IMR-90 (cell line): ENCODE data around the gene DSG3. TPM values are rescaled to one million over a fixed set of nuclear protein-coding genes. Genes with fewer than 3 reads are reported as not detected.

ENCODE experiments used
- ATAC-seq: fragments of 200-7000 bp; cut with Tn5 transposase; 2 replicates; pipeline ENCODE4 v1.9.1; 2020; ENCODE audit warnings: low read depth, mild to moderate bottlenecking, moderate library complexity
- BruUV-seq: library from RNA; stranded (reverse); fragments of 400-500 nt; replicated peaks from 2 replicates; lab custom pipeline; 2021; lab: Mats Ljungman, UMichigan
- CTCF ChIA-PET: fragments of 300-600 bp; formaldehyde crosslinking; extraction: SDS; loops from one replicate; lab custom pipeline; 2021; ENCODE audit warnings: antibody characterized with exemption; lab: Yijun Ruan, JAX
- POLR2A ChIA-PET: fragments of 300-600 bp; sonication (Branson Sonifier 250); formaldehyde crosslinking; loops from one replicate; lab custom pipeline; 2022; ENCODE audit warnings: antibody characterized with exemption; ENCODE audit not compliant: unreplicated experiment; lab: Charles Lee
- DNase-seq: peaks from one replicate; pipeline ENCODE4 v3.0.0; 2013
- H2AFZ ChIP-seq: replicated peaks from 2 replicates; pipeline ENCODE3; 2013; ENCODE audit warnings: low read length, mild to moderate bottlenecking; ENCODE audit not compliant: poor library complexity
- H2AK5ac ChIP-seq: 2 replicates; pipeline ENCODE4 v1.6.1; 2013; ENCODE audit warnings: low read depth, low read length, inconsistent platforms
- H2AK9ac ChIP-seq: replicated peaks from 2 replicates; pipeline ENCODE3; 2013; ENCODE audit warnings: mild to moderate bottlenecking, low read depth, low read length, moderate library complexity; ENCODE audit not compliant: poor library complexity
- H2BK120ac ChIP-seq: 2 replicates; pipeline ENCODE4 v1.6.1; 2013; ENCODE audit warnings: low read depth, low read length, inconsistent platforms
- H2BK15ac ChIP-seq: 3 replicates; pipeline ENCODE4 v1.6.1; 2013; ENCODE audit warnings: low read depth, low read length, inconsistent platforms
- H2BK20ac ChIP-seq: 2 replicates; pipeline ENCODE4 v1.6.1; 2013; ENCODE audit warnings: low read depth, mild to moderate bottlenecking, inconsistent platforms, low read length, moderate library complexity
- H2BK5ac ChIP-seq: 2 replicates; pipeline ENCODE4 v1.6.1; 2013; ENCODE audit warnings: mild to moderate bottlenecking, low read depth, low read length, inconsistent platforms; ENCODE audit not compliant: poor library complexity, severe bottlenecking
- H3K14ac ChIP-seq: replicated peaks from 2 replicates; pipeline ENCODE4 v1.6.1; 2013; ENCODE audit warnings: low read depth, low read length, inconsistent platforms
- H3K18ac ChIP-seq: 2 replicates; pipeline ENCODE4 v1.6.1; 2013; ENCODE audit warnings: low read depth, low read length, control low read depth
- H3K23ac ChIP-seq: 2 replicates; pipeline ENCODE4 v1.6.1; 2013; ENCODE audit warnings: low read depth, low read length, inconsistent platforms
- H3K27ac ChIP-seq: 2 replicates; pipeline ENCODE4 v1.5.1; 2013; ENCODE audit warnings: mild to moderate bottlenecking, control low read depth, low read length; ENCODE audit not compliant: insufficient read depth
- H3K27me3 ChIP-seq: 2 replicates; pipeline ENCODE4 v1.6.1; 2013; ENCODE audit warnings: low read length; ENCODE audit not compliant: control insufficient read depth, insufficient read depth
- H3K36me3 ChIP-seq: 2 replicates; pipeline ENCODE4 v1.6.1; 2013; ENCODE audit warnings: low read length, mixed read lengths; ENCODE audit not compliant: control insufficient read depth, insufficient read depth
- H3K4ac ChIP-seq: 2 replicates; pipeline ENCODE4 v1.6.1; 2013; ENCODE audit warnings: low read depth, low read length, inconsistent platforms
- H3K4me1 ChIP-seq: 2 replicates; pipeline ENCODE4 v1.6.1; 2013; ENCODE audit warnings: low read length, mixed read lengths; ENCODE audit not compliant: control insufficient read depth, insufficient read depth
- H3K4me2 ChIP-seq: 2 replicates; pipeline ENCODE4 v1.6.1; 2013; ENCODE audit warnings: low read depth, mild to moderate bottlenecking, control low read depth, low read length, moderate library complexity
- H3K4me3 ChIP-seq: 2 replicates; pipeline ENCODE4 v1.5.1; 2013; ENCODE audit warnings: low read depth, mild to moderate bottlenecking, control low read depth, low read length, moderate library complexity; ENCODE audit not compliant: insufficient read depth
- H3K56ac ChIP-seq: 2 replicates; pipeline ENCODE4 v1.6.1; 2013; ENCODE audit warnings: low read length, inconsistent platforms; ENCODE audit not compliant: insufficient read depth; ENCODE audit errors: extremely low read depth
- H3K79me1 ChIP-seq, 2 experiments: 2 replicates each; pipeline ENCODE4 v1.6.1; 2013; ENCODE audit warnings: low read length in 2 of 2, inconsistent platforms in 1 of 2, low read depth in 1 of 2
- H3K9ac ChIP-seq: 2 replicates; pipeline ENCODE4 v1.6.1; 2013; ENCODE audit warnings: low read depth, low read length, control low read depth
- H3K9me1 ChIP-seq: 2 replicates; pipeline ENCODE4 v1.6.1; 2013; ENCODE audit warnings: low read length, inconsistent platforms; ENCODE audit not compliant: insufficient read depth
- H3K9me3 ChIP-seq: 2 replicates; pipeline ENCODE4 v1.6.1; 2013; ENCODE audit warnings: low read length; ENCODE audit not compliant: control insufficient read depth, insufficient read depth
- H4K20me1 ChIP-seq: 2 replicates; pipeline ENCODE4 v1.6.1; 2013; ENCODE audit warnings: low read length, inconsistent platforms; ENCODE audit not compliant: insufficient read depth
- H4K5ac ChIP-seq: 2 replicates; pipeline ENCODE4 v1.6.1; 2013; ENCODE audit warnings: mild to moderate bottlenecking, low read depth, low read length, control low read depth
- H4K8ac ChIP-seq, 2 experiments: 2 replicates each; pipeline ENCODE4 v1.6.1; 2013; ENCODE audit warnings: low read depth in 2 of 2, low read length in 2 of 2, control low read depth in 1 of 2, inconsistent platforms in 1 of 2
- H4K91ac ChIP-seq: 2 replicates; pipeline ENCODE4 v1.6.1; 2013; ENCODE audit warnings: low read depth, low read length, inconsistent platforms; ENCODE audit not compliant: insufficient read depth
- MAFK ChIP-seq: IDR thresholded peaks from 2 replicates; pipeline ENCODE4 v1.6.1; 2012; ENCODE audit warnings: low read depth, low read length, improper control_type of control experiment
- NFE2L2 ChIP-seq: fragments of 150-350 bp; IDR thresholded peaks from 2 replicates; pipeline ENCODE4 v1.6.1; 2016; ENCODE audit warnings: low read depth, mild to moderate bottlenecking, low read length
- WGBS, 2 experiments: methylation state at CpG; one replicate each; pipeline versions ENCODE4 v1.1.5 to v1.1.7; 2013; ENCODE audit warnings: missing lambda C conversion rate in 2 of 2; ENCODE audit not compliant: insufficient read length in 1 of 2; ENCODE audit errors: extremely low coverage in 2 of 2; 5-methylcytosine and 5-hydroxymethylcytosine counted together
- dilution Hi-C: fragments of 300-500 bp; cut with HindIII; formaldehyde crosslinking; loops from one replicate; pipeline ENCODE4 v1.14.3; 2018; ENCODE audit warnings: low sequenced_read_pairs; ENCODE audit not compliant: unreplicated experiment
- in situ Hi-C: fragments of 300-500 bp; cut with MboI; formaldehyde crosslinking; loops from 3 replicates; pipeline ENCODE4 v1.14.3; 2019; ENCODE audit warnings: low sequenced_read_pairs, inconsistent platforms, mixed read lengths
- intact Hi-C: fragments of 100-400 bp; cut with micrococcal nuclease; formaldehyde crosslinking; loops from 2 replicates; pipeline ENCODE4 v1.10.0; 2022
- polyA plus RNA-seq, 3 experiments: library from polyadenylated mRNA; depleted of rRNA; stranded (reverse); fragments of >200 nt; gene quantifications; 2 replicates each; pipeline ENCODE4 v1.2.3, GENCODE V29; 2012; ENCODE audit warnings: low replicate concordance in 1 of 3
- total RNA-seq: library from RNA; depleted of rRNA; stranded (reverse); fragments of >200 nt; gene quantifications from 2 replicates; pipeline ENCODE4 v1.2.3, GENCODE V29; 2012
- TF ChIP-seq, protein P1 (sequence below): fragments of 150-350 bp; IDR thresholded peaks from 2 replicates; pipeline ENCODE4 v1.6.1; 2016; ENCODE audit warnings: low read depth, mild to moderate bottlenecking, low read length, moderate library complexity, borderline replicate concordance

Gene DSG3
- total and polyA plus RNA-seq, 2 of the 4 experiments (the other 2 are of a cell fraction), result not detected

DNA sequence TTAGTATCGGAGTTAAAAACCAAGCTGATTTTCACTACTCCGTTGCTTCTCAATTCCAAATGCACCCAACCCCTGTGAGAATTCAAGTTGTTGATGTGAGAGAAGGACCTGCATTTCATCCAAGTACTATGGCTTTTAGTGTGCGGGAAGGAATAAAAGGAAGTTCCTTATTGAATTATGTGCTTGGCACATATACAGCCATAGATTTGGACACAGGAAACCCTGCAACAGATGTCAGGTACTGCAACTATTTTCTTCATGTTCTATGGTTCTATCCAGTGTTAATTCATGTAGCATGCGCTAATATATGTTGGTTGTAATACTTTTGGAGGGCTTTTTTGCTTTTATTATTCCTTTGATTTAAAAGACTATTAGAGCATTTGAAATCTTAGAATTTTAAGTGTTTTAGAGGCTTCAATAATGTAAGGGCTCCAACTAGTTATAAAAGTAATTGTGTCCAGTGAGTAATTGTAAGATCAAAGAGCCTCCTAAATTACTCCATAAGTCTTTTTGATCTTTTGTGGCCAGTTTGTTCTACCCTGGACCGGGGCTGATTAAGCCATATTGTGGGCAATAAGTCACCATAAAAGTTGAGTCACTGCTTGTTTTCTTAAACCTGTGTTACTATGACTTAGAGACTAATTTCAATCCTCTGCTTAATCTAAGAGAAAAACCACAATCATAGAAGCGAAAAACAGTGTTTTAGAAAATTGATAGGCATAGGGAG, 48.1 kb upstream of the DSG3 start:
- no peak overlapping the region for H4K8ac ChIP-seq
- no peaks in the 10 kb centered on the region for H3K79me1 ChIP-seq
- ATAC-seq, result no peak
- H4K91ac ChIP-seq, result no peak overlapping the region
- H2AK5ac ChIP-seq, result no peak overlapping the region
- H3K27ac ChIP-seq, result no peak overlapping the region
- H3K4ac ChIP-seq, result no peak overlapping the region
- intact Hi-C loops (no loop called here), dilution Hi-C loops (no loop called here), in situ Hi-C loops (no loop called here)
- no TSS peak for BruUV-seq
- no peak overlapping the region for H3K9ac ChIP-seq
- no peak overlapping the region for H3K14ac ChIP-seq
- no peaks in the 10 kb centered on the region for H3K36me3 ChIP-seq
- no peaks in the 10 kb centered on the region for H3K27me3 ChIP-seq
- H3K4me1 ChIP-seq, result no peaks in the 10 kb centered on the region
- no peak overlapping the region for H2BK15ac ChIP-seq
- H3K4me2 ChIP-seq, result no peak overlapping the region
- DNase-seq, result no peak
- H3K23ac ChIP-seq, result no peak overlapping the region
- H4K20me1 ChIP-seq, result no peaks in the 10 kb centered on the region
- ChIA-PET CTCF (no interaction called here), POLR2A (no interaction called here)
- no peak for TF ChIP-seq MAFK
- TF ChIP-seq, protein P1, sequence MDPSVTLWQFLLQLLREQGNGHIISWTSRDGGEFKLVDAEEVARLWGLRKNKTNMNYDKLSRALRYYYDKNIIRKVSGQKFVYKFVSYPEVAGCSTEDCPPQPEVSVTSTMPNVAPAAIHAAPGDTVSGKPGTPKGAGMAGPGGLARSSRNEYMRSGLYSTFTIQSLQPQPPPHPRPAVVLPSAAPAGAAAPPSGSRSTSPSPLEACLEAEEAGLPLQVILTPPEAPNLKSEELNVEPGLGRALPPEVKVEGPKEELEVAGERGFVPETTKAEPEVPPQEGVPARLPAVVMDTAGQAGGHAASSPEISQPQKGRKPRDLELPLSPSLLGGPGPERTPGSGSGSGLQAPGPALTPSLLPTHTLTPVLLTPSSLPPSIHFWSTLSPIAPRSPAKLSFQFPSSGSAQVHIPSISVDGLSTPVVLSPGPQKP, result no peak
- no peak for TF ChIP-seq NFE2L2
- no peak overlapping the region for H2AFZ ChIP-seq
- H3K4me3 ChIP-seq, result no peak overlapping the region
- WGBS, 2 experiments, result no CpG with 5 or more reads among the region's 6 CpGs
- no peak overlapping the region for H2BK20ac ChIP-seq
- H3K56ac ChIP-seq, result no peak overlapping the region
- no peaks in the 10 kb centered on the region for H3K9me1 ChIP-seq
- no peak overlapping the region for H3K18ac ChIP-seq
- no peak overlapping the region for H2AK9ac ChIP-seq
- H2BK120ac ChIP-seq, result no peak overlapping the region
- no peak overlapping the region for H4K5ac ChIP-seq
- no peak overlapping the region for H2BK5ac ChIP-seq
- H3K9me3 ChIP-seq, result no peaks in the 10 kb centered on the region
